ENCODE data around the gene CNTNAP4. TPM values are rescaled to one million over a fixed set of nuclear protein-coding genes. Genes with fewer than 3 reads are reported as not detected.

CNTNAP4 gene
- total RNA-seq, 1 experiment from 2014 or later: not detected

DNA sequence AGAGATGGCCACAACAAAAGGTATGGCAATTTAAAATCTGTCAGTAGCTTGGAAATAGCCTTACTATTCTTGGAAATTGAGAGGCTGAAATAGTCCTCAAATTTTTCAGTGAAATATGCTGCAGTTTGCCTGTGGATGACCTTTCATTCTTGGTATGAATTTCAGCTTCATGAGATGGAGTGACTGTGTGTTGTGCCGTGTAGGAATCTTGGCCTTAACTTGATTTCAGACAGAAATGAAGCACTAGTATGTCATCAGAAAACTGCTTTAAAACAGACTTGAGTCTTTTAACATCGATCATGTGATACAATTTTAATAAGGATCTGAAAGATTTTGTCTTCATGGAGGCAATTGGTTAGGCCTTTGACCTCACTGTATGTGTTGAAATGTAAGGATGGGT is 247.2 kb downstream of the CNTNAP4 start:
- H3K4me1 ChIP-seq (replicated peaks; ENCODE audit: insufficient read depth): no peaks in the 10 kb centered on the region
- POLR2A ChIA-PET (ENCODE audit: unreplicated experiment): no interaction called here
- no peaks in the 10 kb centered on the region for H3K36me3 ChIP-seq (ENCODE audit: low read depth)
- DNase-seq: no peak
- CTCF ChIA-PET: no interaction called here
- H3K79me2 ChIP-seq (ENCODE audit: low read depth): no peaks in the 10 kb centered on the region
- no peaks in the 10 kb centered on the region for H3F3A ChIP-seq (ENCODE audit: insufficient read depth, low read depth)
- TF ChIP-seq CTCF (conservative IDR thresholded peaks at IDR 0.05) (no peak), EZH2 (IDR thresholded peaks at IDR 0.05; ENCODE audit: low read depth) (no peak)
- no peaks in the 10 kb centered on the region for H3K9me3 ChIP-seq (ENCODE audit: insufficient read depth, low read depth)
- no peak overlapping the region for H2AFZ ChIP-seq
- intact Hi-C loops (cut with micrococcal nuclease; ENCODE audit: unreplicated experiment): no loop called here
- no TSS peak for BruUV-seq (replicated peaks)
- H3K9me2 ChIP-seq (ENCODE audit: insufficient read depth): no peaks in the 10 kb centered on the region
- H3K4me2 ChIP-seq: no peak overlapping the region
- no peak overlapping the region for H3K27ac ChIP-seq
- H3K4me3 ChIP-seq: no peak overlapping the region
- H4K20me1 ChIP-seq (ENCODE audit: insufficient read depth): no peaks in the 10 kb centered on the region
- peaks cover 19% of the 10 kb centered on the region for H3K27me3 ChIP-seq (ENCODE audit: insufficient read depth, low read depth)

DNA sequence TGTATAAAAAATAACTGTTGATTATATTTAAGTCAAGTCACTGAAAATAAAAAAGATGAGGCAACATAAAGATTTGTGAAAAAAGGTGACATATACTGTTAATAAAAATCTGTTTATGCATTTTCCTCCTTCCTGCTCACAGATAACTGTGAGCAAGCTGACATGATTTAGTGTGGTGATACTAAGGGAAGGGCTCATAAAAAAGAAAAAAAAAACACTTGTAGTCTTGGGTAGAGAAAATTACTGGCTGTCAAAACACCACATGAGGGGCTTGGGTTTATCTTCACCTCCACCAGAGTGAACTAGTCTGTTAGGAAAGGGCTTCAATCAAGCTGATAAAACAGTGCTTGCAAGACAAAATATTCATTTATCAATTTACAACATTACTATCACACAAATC is 247.6 kb downstream of the CNTNAP4 start:
- ChIA-PET CTCF (no interaction called here), POLR2A (ENCODE audit: unreplicated experiment) (no interaction called here)
- Histone ChIP-seq H3K9me3 (ENCODE audit: insufficient read depth, low read depth) (no peaks in the 10 kb centered on the region), H3K4me1 (replicated peaks; ENCODE audit: insufficient read depth) (no peaks in the 10 kb centered on the region), H3K4me3 (no peak overlapping the region), H3K9me2 (ENCODE audit: insufficient read depth) (no peaks in the 10 kb centered on the region), H3K79me2 (ENCODE audit: low read depth) (no peaks in the 10 kb centered on the region), H3K36me3 (ENCODE audit: low read depth) (no peaks in the 10 kb centered on the region), H2AFZ (no peak overlapping the region), H3K27ac (no peak overlapping the region), H3K27me3 (ENCODE audit: insufficient read depth, low read depth) (peaks cover 22% of the 10 kb centered on the region), H3F3A (ENCODE audit: insufficient read depth, low read depth) (no peaks in the 10 kb centered on the region), H3K4me2 (no peak overlapping the region), H4K20me1 (ENCODE audit: insufficient read depth) (no peaks in the 10 kb centered on the region)
- TF ChIP-seq CTCF (conservative IDR thresholded peaks at IDR 0.05) (no peak), EZH2 (IDR thresholded peaks at IDR 0.05; ENCODE audit: low read depth) (no peak)
- no TSS peak for BruUV-seq (replicated peaks)
- intact Hi-C loops (cut with micrococcal nuclease; ENCODE audit: unreplicated experiment): no loop called here
- DNase-seq: no peak

GRCh38 chr16:76527244-76527643 is 250.0 kb downstream of the CNTNAP4 start:
- intact Hi-C loops (cut with micrococcal nuclease; ENCODE audit: unreplicated experiment): no loop called here
- POLR2A ChIA-PET (ENCODE audit: unreplicated experiment): no interaction called here
- DNase-seq: no peak
- Histone ChIP-seq H3K27ac (no peak overlapping the region), H3K4me2 (no peak overlapping the region), H4K20me1 (ENCODE audit: insufficient read depth) (no peaks in the 10 kb centered on the region), H3K4me1 (replicated peaks; ENCODE audit: insufficient read depth) (no peaks in the 10 kb centered on the region), H3K79me2 (ENCODE audit: low read depth) (no peaks in the 10 kb centered on the region), H3K9me2 (ENCODE audit: insufficient read depth) (no peaks in the 10 kb centered on the region), H3F3A (ENCODE audit: insufficient read depth, low read depth) (no peaks in the 10 kb centered on the region), H3K27me3 (ENCODE audit: insufficient read depth, low read depth) (peaks cover 34% of the 10 kb centered on the region), H2AFZ (no peak overlapping the region), H3K4me3 (no peak overlapping the region), H3K9me3 (ENCODE audit: insufficient read depth, low read depth) (no peaks in the 10 kb centered on the region), H3K36me3 (ENCODE audit: low read depth) (no peaks in the 10 kb centered on the region)
- no TSS peak for BruUV-seq (replicated peaks)
- CTCF ChIA-PET: no interaction called here
- TF ChIP-seq EZH2 (IDR thresholded peaks at IDR 0.05; ENCODE audit: low read depth): no peak
- no peak for TF ChIP-seq CTCF (conservative IDR thresholded peaks at IDR 0.05)
